ENCODE results near the gene BMP7. TPM values are rescaled to one million over a fixed set of nuclear protein-coding genes. Genes with fewer than 3 reads are reported as not detected.

BMP7 gene
- total RNA-seq, 3 donors from 2014 or later: 1.7 to 2.8 (median 2.0) TPM

DNA sequence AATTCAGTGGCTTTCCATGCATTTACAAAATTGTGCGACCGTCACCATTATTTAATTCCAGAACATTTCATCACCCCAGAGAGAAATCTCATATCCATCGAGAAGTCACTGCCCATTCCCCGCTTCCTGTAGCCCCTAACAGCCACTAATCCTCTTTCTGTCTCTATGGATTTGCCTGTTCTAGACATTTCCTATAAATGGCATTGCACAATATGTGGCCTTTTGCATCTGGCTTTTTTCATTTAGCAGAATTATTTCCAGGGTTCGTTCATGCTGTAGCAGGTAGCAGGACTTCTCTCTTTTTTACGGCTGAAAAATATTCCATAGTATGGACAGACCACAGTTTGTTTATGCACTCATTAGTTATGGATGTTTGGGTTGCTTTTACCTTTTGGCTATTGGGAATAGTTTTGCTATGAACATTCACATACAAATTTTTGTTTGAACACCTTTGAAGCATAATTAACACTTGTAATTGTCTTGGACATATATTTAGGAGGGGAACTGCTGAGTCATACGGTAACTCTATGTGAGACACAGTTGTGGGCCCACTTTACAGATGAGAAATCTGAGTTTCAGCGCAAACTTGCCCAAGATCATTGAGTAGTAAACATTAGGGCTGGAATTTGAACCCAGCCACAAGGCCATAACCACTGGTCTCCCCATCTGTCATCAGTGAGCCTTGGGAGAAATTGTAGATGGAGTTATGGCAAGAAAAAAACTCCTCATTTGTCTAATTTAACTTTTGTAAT is 126.9 kb downstream of the BMP7 start:
- no peaks in the 10 kb centered on the region for H3K9me3 ChIP-seq
- H3K4me1 ChIP-seq (ENCODE audit: low read depth): no peaks in the 10 kb centered on the region
- H3K36me3 ChIP-seq (ENCODE audit: low read depth): no peaks in the 10 kb centered on the region
- H3K4me3 ChIP-seq: no peak overlapping the region
- ATAC-seq (no peak), DNase-seq (no peak)
- TF ChIP-seq CTCF (IDR thresholded peaks at IDR 0.05): no peak
- intact Hi-C loops (cut with DNase I, micrococcal nuclease): no loop called here

- no peak for TF ChIP-seq CTCF (IDR thresholded peaks at IDR 0.05)
- H3K4me3 ChIP-seq: no peak overlapping the region
- intact Hi-C loops (cut with DNase I, micrococcal nuclease): no loop called here
- no peak for ATAC-seq
- no peaks in the 10 kb centered on the region for H3K36me3 ChIP-seq (ENCODE audit: low read depth)
- H3K4me1 ChIP-seq (ENCODE audit: low read depth): no peaks in the 10 kb centered on the region
- DNase-seq: no peak
- H3K9me3 ChIP-seq: no peaks in the 10 kb centered on the region
Observed at GRCh38 chr20:57138198-57138995, 128.0 kb downstream of the BMP7 start.

GRCh38 chr20:57137676-57138075 is 128.8 kb downstream of the BMP7 start:
- H3K36me3 ChIP-seq (ENCODE audit: low read depth): no peaks in the 10 kb centered on the region
- DNase-seq: no peak
- intact Hi-C loops (cut with DNase I, micrococcal nuclease): no loop called here
- no peaks in the 10 kb centered on the region for H3K9me3 ChIP-seq
- no peak for TF ChIP-seq CTCF (IDR thresholded peaks at IDR 0.05)
- ATAC-seq: no peak
- no peaks in the 10 kb centered on the region for H3K4me1 ChIP-seq (ENCODE audit: low read depth)
- no peak overlapping the region for H3K4me3 ChIP-seq

GRCh38 chr20:57136734-57137133 is 129.7 kb downstream of the BMP7 start:
- no peaks in the 10 kb centered on the region for H3K36me3 ChIP-seq (ENCODE audit: low read depth)
- TF ChIP-seq CTCF (IDR thresholded peaks at IDR 0.05): no peak
- intact Hi-C loops (cut with DNase I, micrococcal nuclease): no loop called here
- ATAC-seq (no peak), DNase-seq (no peak)
- H3K9me3 ChIP-seq: no peaks in the 10 kb centered on the region
- no peaks in the 10 kb centered on the region for H3K4me1 ChIP-seq (ENCODE audit: low read depth)
- H3K4me3 ChIP-seq: no peak overlapping the region

DNA sequence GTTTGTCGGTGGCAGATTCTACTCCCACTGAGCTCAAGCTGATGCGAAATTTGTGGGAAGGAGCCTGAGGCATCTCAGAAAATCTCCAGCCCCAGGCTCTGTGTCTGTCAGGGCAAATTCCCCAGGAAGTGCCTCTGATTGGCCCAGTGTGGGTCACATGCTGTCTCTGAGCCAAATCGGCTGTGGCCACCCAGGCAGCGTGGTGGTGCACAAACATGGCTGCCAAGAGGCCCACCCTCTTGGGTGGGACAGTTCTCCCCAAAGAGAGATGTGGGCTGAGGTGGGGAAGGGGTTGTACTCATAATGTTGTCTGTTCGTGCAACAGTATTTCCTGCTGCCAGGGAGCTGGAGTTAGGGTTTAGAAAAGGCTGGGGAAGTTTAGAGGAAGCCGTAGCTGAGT is 130.6 kb downstream of the BMP7 start:
- DNase-seq (no peak), ATAC-seq (no peak)
- H3K4me1 ChIP-seq (ENCODE audit: low read depth): no peaks in the 10 kb centered on the region
- H3K4me3 ChIP-seq: no peak overlapping the region
- intact Hi-C loops (cut with DNase I, micrococcal nuclease): no loop called here
- no peak for TF ChIP-seq CTCF (IDR thresholded peaks at IDR 0.05)
- no peaks in the 10 kb centered on the region for H3K9me3 ChIP-seq
- no peaks in the 10 kb centered on the region for H3K36me3 ChIP-seq (ENCODE audit: low read depth)

All from mucosa of descending colon (tissue), 3 donors.